Osteocyte (in vitro differentiated cells): ENCODE measurements around the gene GUCD1. TPM values are rescaled to one million over a fixed set of nuclear protein-coding genes. Genes with fewer than 3 reads are reported as not detected.

Experiments used
- DNase-seq: peaks from one replicate; pipeline ENCODE4 v3.0.0; 2021; ENCODE audit warnings: mixed read lengths; ENCODE audit not compliant: unreplicated experiment; ENCODE audit errors: extremely low spot score
- H3K27ac Mint-ChIP-seq: one replicate; pipeline ENCODE4 v1.8.0; 2021; ENCODE audit warnings: mild to moderate bottlenecking, mixed read lengths; ENCODE audit not compliant: unreplicated experiment
- H3K27me3 Mint-ChIP-seq: one replicate; pipeline ENCODE4 v1.8.0; 2021; ENCODE audit warnings: mixed read lengths; ENCODE audit not compliant: unreplicated experiment
- H3K36me3 Mint-ChIP-seq: one replicate; pipeline ENCODE4 v1.8.0; 2021; ENCODE audit warnings: mixed read lengths; ENCODE audit not compliant: unreplicated experiment
- H3K4me1 Mint-ChIP-seq: one replicate; pipeline ENCODE4 v1.8.0; 2021; ENCODE audit warnings: mixed read lengths; ENCODE audit not compliant: unreplicated experiment
- H3K4me3 Mint-ChIP-seq: one replicate; pipeline ENCODE4 v1.8.0; 2021; ENCODE audit warnings: mild to moderate bottlenecking, moderate library complexity, mixed read lengths; ENCODE audit not compliant: unreplicated experiment
- H3K9me3 Mint-ChIP-seq: one replicate; pipeline ENCODE4 v1.8.0; 2021; ENCODE audit warnings: mixed read lengths; ENCODE audit not compliant: unreplicated experiment
- total RNA-seq: library from RNA; stranded (reverse); gene quantifications from 2 replicates; pipeline ENCODE4 v1.2.1, GENCODE V29; 2021
- TF ChIP-seq, protein P1 (sequence below): fragments of 200-600 bp; sonication (generic); IDR thresholded peaks from 2 replicates; pipeline ENCODE4 v1.5.0; 2021; ENCODE audit warnings: antibody characterized with exemption, mild to moderate bottlenecking, moderate library complexity

The GUCD1 gene
- total RNA-seq, 1 donor from 2014 or later = 79.3 TPM

DNA sequence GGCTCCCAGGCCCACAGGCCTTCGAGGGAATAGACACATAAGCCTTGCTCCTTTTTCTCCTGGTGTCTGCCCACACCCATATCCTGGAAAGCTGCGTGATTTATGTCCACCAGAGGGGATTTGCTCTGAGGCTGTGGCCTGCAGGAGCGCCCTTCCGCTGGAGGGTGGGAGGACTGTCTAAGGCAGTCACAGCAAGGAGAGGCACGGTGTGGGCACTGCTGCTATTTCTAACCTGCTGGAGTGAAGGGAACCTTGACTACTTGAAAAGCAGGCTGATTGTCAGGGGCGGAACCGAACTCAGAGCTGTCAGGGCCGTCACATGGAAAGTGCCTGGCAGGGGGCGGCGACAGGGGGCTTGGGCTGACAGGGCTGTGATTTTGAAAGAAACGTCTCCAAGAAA lies 56.1 kb downstream of the GUCD1 start:
- H3K9me3 Mint-ChIP-seq = no peaks in the 10 kb centered on the region
- no peak for DNase-seq

DNA sequence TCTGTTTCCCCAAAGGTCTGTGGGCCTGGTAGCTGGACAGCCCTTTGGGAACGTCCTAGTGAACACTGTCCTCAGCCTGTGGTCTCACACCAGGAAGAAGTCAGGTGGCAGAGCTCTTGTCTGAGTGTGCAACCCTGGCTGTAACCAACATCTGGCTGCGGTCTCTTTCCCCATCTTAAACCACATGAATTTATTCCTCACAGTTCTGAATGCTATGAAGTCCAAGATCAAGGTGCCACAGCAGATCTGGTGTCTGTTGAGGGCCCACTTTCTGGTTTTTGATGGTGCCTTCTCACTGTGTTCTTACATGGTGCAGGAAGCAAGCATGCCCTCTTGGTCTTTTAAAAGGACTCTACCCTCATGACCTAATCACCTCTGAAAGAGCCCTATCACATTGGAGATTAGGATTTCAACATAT lies 57.1 kb downstream of the GUCD1 start:
- Mint-ChIP-seq H3K36me3 (no peaks in the 10 kb centered on the region), H3K27ac (no peak overlapping the region), H3K4me1 (no peaks in the 10 kb centered on the region), H3K9me3 (no peaks in the 10 kb centered on the region), H3K4me3 (no peak overlapping the region), H3K27me3 (no peaks in the 10 kb centered on the region)
- DNase-seq = no peak
- TF ChIP-seq, protein P1, sequence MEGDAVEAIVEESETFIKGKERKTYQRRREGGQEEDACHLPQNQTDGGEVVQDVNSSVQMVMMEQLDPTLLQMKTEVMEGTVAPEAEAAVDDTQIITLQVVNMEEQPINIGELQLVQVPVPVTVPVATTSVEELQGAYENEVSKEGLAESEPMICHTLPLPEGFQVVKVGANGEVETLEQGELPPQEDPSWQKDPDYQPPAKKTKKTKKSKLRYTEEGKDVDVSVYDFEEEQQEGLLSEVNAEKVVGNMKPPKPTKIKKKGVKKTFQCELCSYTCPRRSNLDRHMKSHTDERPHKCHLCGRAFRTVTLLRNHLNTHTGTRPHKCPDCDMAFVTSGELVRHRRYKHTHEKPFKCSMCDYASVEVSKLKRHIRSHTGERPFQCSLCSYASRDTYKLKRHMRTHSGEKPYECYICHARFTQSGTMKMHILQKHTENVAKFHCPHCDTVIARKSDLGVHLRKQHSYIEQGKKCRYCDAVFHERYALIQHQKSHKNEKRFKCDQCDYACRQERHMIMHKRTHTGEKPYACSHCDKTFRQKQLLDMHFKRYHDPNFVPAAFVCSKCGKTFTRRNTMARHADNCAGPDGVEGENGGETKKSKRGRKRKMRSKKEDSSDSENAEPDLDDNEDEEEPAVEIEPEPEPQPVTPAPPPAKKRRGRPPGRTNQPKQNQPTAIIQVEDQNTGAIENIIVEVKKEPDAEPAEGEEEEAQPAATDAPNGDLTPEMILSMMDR = no peak

More for the DNA sequence above, 56.1 kb downstream of the GUCD1 start:
- Mint-ChIP-seq H3K36me3 (no peaks in the 10 kb centered on the region), H3K4me1 (peaks cover 2% of the 10 kb centered on the region), H3K27me3 (no peaks in the 10 kb centered on the region), H3K27ac (no peak overlapping the region), H3K4me3 (no peak overlapping the region)
- TF ChIP-seq, protein P1 = no peak

DNA sequence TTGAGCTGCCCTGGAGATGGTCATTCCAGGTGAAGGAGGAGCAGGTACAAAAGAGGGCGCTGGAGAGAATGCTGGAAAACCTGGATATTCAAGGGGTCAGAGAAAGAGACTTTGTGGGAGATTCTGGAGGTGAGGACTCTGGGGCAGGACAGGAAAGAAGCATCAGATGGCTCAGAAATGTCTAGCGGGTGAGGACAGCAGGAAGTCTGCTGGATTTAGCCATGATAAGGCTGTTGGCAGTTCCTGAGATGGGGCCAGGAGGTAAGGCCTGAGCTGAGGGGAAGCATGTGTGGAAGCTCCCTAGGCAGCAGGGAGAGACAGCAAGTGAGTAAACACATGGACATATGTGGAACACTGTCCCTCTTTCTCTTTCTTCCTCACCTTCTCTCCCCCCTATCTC lies 58.3 kb downstream of the GUCD1 start:
- H3K4me3 Mint-ChIP-seq = no peak overlapping the region

DNA sequence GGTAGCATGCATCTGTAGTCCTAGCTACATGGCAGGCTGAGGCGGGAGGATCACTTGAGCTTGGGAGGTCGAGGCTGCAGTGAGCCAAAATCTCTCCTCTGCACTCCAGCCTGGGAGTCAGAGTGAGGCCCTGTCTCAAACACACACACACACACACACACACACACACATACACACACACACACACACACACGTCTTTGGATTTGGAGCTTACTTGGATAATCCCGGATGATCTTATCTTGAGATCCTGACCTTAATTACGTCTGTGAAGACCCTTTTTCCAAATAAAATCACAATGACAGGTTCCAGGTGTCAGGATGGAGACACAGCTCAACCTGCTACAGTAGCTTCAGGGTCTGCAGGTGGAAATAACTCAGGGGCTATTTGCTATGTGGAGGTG lies 58.7 kb downstream of the GUCD1 start:
- Mint-ChIP-seq H3K27ac (no peak overlapping the region), H3K9me3 (no peaks in the 10 kb centered on the region), H3K36me3 (no peaks in the 10 kb centered on the region), H3K27me3 (peaks cover 6% of the 10 kb centered on the region), H3K4me1 (no peaks in the 10 kb centered on the region), H3K4me3 (no peak overlapping the region)
- DNase-seq = no peak
- TF ChIP-seq, protein P1 = no peak

More for the DNA sequence above, 58.3 kb downstream of the GUCD1 start:
- H3K4me1 Mint-ChIP-seq = no peaks in the 10 kb centered on the region
- DNase-seq = no peak
- H3K27me3 Mint-ChIP-seq = peaks cover 6% of the 10 kb centered on the region
- H3K9me3 Mint-ChIP-seq = no peaks in the 10 kb centered on the region
- H3K36me3 Mint-ChIP-seq = no peaks in the 10 kb centered on the region
- TF ChIP-seq, protein P1 = no peak
- no peak overlapping the region for H3K27ac Mint-ChIP-seq

DNA sequence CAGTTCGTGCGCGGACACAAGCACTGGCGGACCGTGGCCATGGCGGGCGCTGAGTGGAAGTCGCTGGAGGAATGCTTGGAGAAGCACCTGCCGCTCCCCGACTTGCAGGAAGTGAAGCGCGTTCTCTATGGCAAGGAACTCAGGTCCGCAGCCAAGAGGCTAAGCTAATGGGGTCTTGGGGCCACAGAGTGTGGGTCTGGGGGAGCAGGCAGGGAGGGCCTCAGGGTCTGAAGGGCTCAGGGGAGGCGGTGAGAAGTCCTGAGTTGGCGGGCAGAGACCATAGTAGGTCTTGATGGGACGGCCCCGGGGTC lies 59.6 kb downstream of the GUCD1 start:
- TF ChIP-seq, protein P1 = no peak
- Mint-ChIP-seq H3K36me3 (no peaks in the 10 kb centered on the region), H3K27me3 (peaks cover 6% of the 10 kb centered on the region), H3K27ac (no peak overlapping the region), H3K4me3 (no peak overlapping the region), H3K9me3 (no peaks in the 10 kb centered on the region), H3K4me1 (no peaks in the 10 kb centered on the region)
- DNase-seq = no peak
